GM12892 (cell line): ENCODE results near the gene FUBP3.

ENCODE experiments used
- DNase-seq: peaks from one replicate; pipeline ENCODE4 v3.0.0; 2011; ENCODE audit not compliant: insufficient read length
- FAIRE-seq: peaks from 2 replicates; lab custom pipeline; 2011; peaks lifted over from hg19 to GRCh38; lab: Jason Lieb, UNC
- POLR2A ChIP-seq: IDR thresholded peaks from 2 replicates; pipeline ENCODE4 v1.6.1; 2011; ENCODE audit warnings: low read depth, low read length, control low read depth
- POLR2AphosphoS5 ChIP-seq: IDR thresholded peaks from 2 replicates; pipeline ENCODE4 v1.6.1; 2011; ENCODE audit warnings: low read depth, low read length, control low read depth
- TAF1 ChIP-seq: IDR thresholded peaks from 2 replicates; pipeline ENCODE4 v1.6.1; 2011; ENCODE audit warnings: low read depth, mild to moderate bottlenecking, control low read depth, low read length, borderline replicate concordance

Gene FUBP3

DNA sequence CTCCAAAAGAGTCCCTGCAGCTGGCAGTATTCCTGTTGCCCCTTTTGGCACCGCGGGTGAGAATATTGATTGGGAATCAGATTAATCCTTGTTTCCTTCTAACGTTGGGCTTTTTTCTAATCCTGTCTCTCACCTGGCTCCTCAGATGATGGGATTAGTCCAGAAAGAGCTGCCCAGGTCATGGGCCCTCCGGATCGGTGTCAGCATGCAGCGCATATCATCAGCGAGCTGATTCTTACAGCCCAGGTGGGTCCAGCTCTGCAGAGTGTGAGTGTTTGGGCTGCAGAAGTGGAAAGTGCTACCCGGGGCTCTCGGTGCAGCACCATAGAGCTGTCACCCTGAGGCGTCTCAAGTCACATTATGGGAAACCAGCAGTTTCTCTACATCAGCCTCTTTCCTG lies 44.1 kb downstream of the FUBP3 start:
- FAIRE-seq: no peak
- TF ChIP-seq POLR2AphosphoS5: no peak
- no peak for TF ChIP-seq POLR2A
- no peak for TF ChIP-seq TAF1

DNA sequence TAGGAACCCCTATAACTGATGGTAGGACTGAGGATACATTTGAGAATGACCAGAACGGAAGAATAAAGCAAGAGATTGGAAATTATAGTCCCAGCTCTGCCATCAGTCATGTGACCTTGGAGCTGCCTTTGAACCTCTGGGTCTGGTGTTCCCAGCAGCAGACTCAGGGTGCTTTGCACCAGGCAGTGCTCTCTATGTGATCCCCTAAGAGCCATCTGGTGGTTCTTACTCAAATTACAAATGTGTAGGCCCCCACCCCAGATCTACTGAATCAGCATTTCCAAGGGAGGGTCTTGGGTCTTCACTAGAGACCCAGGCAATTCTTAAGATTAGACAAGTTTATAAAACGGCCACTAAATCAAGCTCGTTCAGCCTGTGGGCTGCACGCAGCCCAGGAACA lies 44.8 kb downstream of the FUBP3 start:
- no peak for DNase-seq
- FAIRE-seq: no peak
- TF ChIP-seq TAF1 (no peak), POLR2A (no peak), POLR2AphosphoS5 (no peak)

More for the DNA sequence above, 44.1 kb downstream of the FUBP3 start:
- DNase-seq: no peak

DNA sequence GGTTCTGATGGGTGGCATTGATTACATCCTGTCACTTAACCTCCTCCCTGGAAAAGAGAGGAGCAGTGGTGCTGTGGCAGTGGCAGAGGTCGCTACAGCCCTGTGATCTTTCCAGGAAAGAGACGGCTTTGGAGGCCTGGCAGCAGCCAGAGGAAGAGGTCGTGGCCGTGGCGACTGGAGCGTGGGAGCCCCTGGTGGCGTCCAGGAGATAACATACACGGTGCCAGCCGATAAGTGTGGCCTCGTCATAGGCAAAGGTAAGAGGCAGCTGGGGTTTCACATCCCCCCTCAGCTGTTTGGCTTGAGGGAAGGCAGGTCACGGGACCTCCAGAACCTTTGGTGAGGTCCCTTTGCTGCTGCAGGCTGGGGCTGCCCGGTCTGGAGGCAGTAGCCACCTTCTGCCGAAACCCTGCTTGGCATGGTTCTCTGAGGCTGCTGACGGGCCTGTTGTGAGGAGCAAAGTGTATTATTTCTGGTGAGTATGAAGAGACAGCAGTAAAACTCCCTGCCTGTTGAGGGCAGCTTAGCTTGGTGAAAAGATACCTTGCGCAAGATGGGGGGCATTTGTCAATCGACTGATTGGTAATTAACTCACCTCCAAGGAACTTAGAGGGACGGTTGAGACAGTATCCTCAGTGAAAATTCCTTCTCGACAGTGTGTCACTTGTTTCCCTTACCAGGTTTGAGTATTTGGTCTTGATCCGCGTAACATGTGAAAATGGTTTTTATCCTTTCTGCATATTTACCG lies 47.0 kb downstream of the FUBP3 start:
- no peak for FAIRE-seq
- TF ChIP-seq POLR2A (no peak), TAF1 (no peak), POLR2AphosphoS5 (no peak)
- DNase-seq: no peak

DNA sequence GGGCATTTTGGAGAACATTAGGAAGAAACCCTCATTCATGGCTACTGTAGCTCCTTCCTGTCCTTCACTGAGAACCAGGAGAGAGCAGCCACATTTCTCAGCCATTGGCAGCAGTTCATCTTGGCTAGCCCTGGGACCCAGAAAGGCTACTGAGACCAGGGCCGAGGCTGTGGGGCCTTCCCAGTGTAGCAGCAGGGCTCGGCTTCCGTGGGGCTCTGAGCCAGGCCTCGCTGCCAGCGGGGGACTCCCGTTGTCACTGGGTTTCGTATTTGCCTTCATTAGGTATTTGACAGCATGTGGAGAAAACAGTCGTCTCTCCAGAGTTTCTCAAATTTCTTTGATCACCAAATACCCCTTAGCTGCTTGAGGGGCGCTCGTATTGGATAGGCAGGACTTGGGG lies 47.7 kb downstream of the FUBP3 start:
- FAIRE-seq (no peak), DNase-seq (no peak)
- no peak for TF ChIP-seq TAF1
- no peak for TF ChIP-seq POLR2AphosphoS5
- no peak for TF ChIP-seq POLR2A

DNA sequence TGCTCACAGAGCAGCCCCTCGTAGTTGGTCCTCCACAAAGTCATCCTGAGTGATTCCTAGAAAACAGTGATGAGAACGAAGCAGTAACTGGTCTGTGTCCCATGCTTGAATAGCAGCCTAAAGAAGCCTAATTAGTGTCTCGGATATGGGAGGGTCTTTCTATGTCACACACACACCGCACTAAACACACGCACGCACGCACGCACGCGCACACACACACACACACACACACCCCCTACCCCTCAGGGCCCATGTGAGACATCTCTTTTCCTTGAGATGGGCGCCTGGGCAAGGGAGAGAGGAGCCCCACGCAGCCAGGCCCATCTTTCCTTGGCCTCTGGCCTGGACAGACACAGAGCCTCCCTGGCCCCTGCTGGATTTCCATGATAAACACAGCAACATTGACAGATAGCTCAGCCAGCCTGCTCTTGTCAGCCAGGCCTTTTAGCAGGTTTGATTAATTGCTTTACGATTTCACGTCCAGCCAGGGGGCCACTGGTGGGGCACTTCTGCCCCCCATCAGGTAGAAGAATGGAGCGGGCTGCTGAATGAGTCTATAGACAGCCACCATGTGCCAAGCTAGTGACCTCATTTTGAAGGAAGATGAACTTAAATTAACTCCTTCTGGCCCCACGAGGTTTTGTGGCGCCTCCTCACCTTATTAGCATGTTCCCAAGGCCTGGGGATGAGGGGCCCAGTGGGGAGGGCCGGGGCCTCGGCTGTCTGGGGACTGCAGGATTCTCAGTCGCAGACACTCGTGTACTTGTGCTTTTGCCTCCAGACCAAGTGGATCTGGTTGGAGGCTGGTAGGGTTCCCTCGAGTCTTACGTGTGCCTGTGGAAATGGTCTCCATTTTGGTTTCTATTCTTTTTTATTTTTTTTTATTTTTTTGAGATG lies 48.8 kb downstream of the FUBP3 start:
- DNase-seq (no peak), FAIRE-seq (no peak)
- TF ChIP-seq TAF1 (no peak), POLR2AphosphoS5 (no peak), POLR2A (no peak)

DNA sequence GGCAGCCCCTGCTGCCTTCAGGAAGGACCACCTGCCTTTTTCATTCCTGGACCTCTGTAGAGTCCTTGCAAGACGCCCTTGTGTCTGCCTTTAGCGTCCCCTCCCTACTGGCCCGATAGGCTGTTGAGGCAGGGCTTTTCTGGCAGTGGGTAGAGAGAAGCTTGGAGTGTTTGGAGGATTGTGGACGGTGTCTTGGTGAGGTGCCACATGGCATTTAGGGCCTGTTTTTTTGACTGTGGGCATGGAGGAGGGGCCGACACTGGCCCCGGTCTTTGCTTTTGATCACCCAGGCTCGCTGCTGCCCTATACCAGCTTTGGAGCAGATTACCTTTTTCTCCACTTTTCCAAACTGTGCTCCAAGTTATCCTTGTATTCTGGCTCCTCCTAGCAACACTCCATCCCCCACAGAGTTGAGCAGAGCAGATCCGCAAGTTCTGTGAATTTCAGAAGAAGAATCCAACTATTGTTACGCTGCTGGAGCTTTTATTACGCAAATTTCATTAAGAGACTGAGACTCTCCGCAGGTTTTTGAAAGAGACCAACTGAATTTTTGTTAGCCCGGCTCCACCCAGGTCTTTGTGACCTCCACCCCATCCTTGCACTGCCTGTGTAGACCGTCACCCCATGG lies 50.2 kb downstream of the FUBP3 start:
- DNase-seq (no peak), FAIRE-seq (no peak)

DNA sequence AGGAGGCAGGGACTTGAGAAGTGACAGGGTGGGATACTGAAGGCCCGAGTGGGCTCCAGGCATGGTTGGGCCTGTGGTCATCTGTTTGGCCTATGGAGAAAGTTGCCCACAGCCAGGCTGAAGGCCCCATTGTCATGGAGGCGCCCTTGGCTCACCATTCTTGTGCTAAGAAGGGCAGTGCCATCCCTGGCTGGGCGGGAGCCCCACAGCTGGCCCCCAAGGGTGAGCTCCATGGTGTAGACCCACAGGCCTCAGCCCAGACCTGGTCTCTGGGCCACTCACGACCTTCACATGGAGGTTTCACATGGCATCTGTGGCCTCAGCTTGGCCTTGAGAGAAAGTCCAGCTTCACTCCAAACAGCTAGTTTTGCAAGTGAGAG lies 50.7 kb downstream of the FUBP3 start:
- FAIRE-seq (no peak), DNase-seq (no peak)
- no peak for TF ChIP-seq POLR2A
- TF ChIP-seq POLR2AphosphoS5: no peak
- TF ChIP-seq TAF1: no peak

More for the DNA sequence above, 50.2 kb downstream of the FUBP3 start:
- TF ChIP-seq POLR2AphosphoS5 (no peak), TAF1 (no peak), POLR2A (no peak)

DNA sequence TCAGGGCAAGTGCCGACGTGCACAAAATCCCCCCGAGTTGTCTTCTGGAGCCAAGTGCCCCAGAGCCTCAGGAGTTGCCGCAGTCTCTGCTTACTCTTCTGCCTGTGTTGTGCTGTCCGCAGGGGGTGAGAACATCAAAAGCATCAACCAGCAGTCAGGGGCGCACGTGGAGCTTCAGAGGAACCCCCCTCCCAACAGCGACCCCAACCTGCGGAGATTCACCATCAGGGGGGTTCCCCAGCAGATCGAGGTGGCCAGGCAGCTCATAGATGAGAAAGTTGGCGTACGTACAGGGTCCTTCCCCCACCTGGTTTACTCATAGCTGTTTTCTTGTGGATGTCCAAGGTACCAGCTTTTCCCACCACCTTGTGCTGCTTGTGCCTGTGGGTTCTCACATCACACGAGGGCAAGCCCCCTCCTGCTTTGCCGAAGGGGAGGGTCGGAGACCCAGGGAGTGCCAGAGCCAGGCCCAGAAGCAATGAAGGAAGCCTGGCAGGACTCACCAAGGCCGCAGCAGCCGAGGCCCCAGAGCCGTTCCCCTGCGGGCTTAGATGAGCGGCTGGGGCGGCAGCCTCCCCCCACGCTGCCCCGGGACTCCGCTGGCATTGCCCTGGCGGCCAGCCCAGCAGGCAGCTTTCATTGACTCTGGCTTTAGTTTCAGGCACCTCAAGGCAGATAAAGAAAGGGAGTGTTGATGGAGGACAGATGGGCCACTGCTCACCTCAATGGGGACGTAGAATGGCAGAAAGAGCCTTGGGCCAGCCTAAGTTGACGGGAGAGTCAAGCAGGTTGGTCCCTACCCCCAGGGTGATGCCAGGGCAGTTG lies 51.3 kb downstream of the FUBP3 start:
- DNase-seq (no peak), FAIRE-seq (no peak)
- TF ChIP-seq POLR2AphosphoS5 (no peak), POLR2A (no peak), TAF1 (no peak)

DNA sequence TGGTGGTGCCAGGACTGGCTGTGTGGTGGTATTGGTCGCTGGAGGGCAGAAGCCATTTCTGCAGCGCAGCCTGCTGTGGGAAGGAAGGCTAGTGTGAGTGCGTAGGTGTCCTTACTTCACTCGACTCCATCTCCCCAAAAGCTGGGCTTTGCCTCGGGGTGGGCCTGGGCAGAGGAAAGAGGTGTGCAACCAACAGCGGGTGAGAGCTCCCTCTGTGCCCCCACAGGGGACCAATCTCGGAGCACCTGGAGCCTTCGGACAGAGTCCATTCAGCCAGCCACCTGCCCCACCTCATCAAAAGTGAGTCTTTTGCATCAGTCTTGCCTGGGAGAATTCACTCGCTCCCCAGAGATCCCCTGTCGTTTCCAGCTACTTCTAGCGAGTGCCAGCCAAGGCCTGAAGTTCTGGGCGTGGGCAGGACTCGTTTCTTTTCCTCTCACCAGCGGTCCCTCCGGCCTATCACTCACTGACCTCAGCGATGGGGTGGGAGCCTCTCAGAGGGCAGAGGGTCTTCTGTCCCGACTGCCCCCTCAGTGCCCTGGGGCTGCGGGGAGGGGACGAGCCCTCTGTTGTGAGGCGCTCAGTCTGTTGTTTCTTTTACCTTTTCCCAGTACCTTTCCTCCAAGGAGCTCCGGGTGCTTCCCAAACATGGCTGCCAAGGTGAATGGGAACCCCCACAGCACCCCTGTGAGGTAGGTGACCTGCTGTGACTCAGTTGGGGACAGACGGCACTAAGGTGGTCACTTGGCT lies 52.1 kb downstream of the FUBP3 start:
- no peak for DNase-seq
- FAIRE-seq: no peak
- TF ChIP-seq TAF1 (no peak), POLR2AphosphoS5 (no peak), POLR2A (no peak)
